Breast epithelium (tissue), 4 donors: ENCODE measurements around the gene MED23. TPM values are rescaled to one million over a fixed set of nuclear protein-coding genes. Genes with fewer than 3 reads are reported as not detected.

Source experiments
- DNase-seq, 2 donors: peaks; one replicate each; pipeline ENCODE4 v3.0.0-alpha.2; 2019; ENCODE audit warnings: low spot score in 2 of 2
- H3K27ac ChIP-seq, 2 donors: fragments of 200-600 bp; sonication (generic) in 1 of 2; one replicate each; pipeline ENCODE4 v1.5.1; 2016 to 2019; ENCODE audit warnings: mild to moderate bottlenecking in 1 of 2
- H3K27me3 ChIP-seq, 2 donors: fragments of 200-600 bp; sonication (generic) in 1 of 2; one replicate each; pipeline versions ENCODE4 v1.5.1 to v1.6.0; 2017 to 2019; ENCODE audit warnings: control low read depth in 1 of 2, mild to moderate bottlenecking in 1 of 2
- H3K36me3 ChIP-seq: fragments of 200-600 bp; one replicate; pipeline ENCODE4 v1.5.1; 2019
- H3K4me1 ChIP-seq, 2 donors: fragments of 200-600 bp; sonication (generic); one replicate each; pipeline ENCODE4 v1.5.1; 2016 to 2019; ENCODE audit warnings: control low read depth in 1 of 2
- H3K4me3 ChIP-seq, 3 donors: fragments of 200-600 bp; sonication (generic); 1 replicate in 2 of 3; 2 replicates in 1 of 3; pipeline ENCODE4 v1.5.1; 2016 to 2019; ENCODE audit warnings: mild to moderate bottlenecking in 3 of 3, moderate library complexity in 2 of 3
- H3K9me3 ChIP-seq, 2 donors: fragments of 200-600 bp; sonication (generic) in 1 of 2; one replicate each; pipeline ENCODE4 v1.5.1; 2016 to 2019; ENCODE audit warnings: control low read depth in 1 of 2
- POLR2A ChIP-seq: fragments of 450-650 bp; IDR thresholded peaks from one replicate; pipeline ENCODE4 v1.6.1; 2016; ENCODE audit warnings: antibody characterized with exemption, mild to moderate bottlenecking, moderate library complexity
- POLR2AphosphoS5 ChIP-seq, 3 donors: sonication (generic); formaldehyde crosslinking; IDR thresholded peaks; one replicate each; pipeline ENCODE4 v1.6.1; 2017; ENCODE audit warnings: antibody characterized with exemption in 3 of 3
- intact Hi-C: fragments of 100-400 bp; cut with DNase I; formaldehyde crosslinking; loops from one replicate; pipeline ENCODE4 v1.15.1; 2023; ENCODE audit warnings: low total_unique reads
- total RNA-seq, 3 donors: library from RNA; depleted of rRNA; stranded (reverse); fragments of >200 nt; gene quantifications; one replicate each; pipeline ENCODE4 v1.1.0, GENCODE V29; 2016
- TF ChIP-seq, protein P1 (sequence below), 3 donors: fragments of 450-650 bp; IDR thresholded peaks; one replicate each; pipeline ENCODE4 v1.5.1; 2016 to 2017; ENCODE audit warnings: antibody characterized with exemption in 3 of 3, mild to moderate bottlenecking in 3 of 3, moderate library complexity in 3 of 3

The MED23 gene
- total RNA-seq, 3 donors from 2014 or later: 23.7 to 61.8 (median 47.5) TPM

DNA sequence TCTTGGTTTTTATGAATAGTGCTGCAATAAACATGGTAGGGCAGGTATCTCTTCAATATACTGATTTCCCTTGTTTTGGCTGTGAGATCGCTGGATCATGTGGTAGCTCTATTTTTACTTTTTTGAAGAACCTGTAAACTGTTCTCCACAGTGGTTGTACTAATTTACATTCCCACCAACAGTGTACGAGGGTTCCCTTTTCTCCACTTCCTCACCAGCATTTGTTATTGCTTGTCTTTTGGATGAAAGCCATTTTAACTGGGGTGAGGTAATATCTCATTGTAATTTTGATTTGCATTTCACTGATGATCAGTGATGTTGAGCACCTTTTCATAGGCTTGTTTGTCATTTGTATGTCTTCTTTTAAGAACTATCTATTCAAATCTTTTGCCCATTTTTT, 63.0 kb downstream of the MED23 start:
- DNase-seq: no peak
- no peak overlapping the region for H3K27ac ChIP-seq
- no peak for TF ChIP-seq POLR2A
- TF ChIP-seq, protein P1, sequence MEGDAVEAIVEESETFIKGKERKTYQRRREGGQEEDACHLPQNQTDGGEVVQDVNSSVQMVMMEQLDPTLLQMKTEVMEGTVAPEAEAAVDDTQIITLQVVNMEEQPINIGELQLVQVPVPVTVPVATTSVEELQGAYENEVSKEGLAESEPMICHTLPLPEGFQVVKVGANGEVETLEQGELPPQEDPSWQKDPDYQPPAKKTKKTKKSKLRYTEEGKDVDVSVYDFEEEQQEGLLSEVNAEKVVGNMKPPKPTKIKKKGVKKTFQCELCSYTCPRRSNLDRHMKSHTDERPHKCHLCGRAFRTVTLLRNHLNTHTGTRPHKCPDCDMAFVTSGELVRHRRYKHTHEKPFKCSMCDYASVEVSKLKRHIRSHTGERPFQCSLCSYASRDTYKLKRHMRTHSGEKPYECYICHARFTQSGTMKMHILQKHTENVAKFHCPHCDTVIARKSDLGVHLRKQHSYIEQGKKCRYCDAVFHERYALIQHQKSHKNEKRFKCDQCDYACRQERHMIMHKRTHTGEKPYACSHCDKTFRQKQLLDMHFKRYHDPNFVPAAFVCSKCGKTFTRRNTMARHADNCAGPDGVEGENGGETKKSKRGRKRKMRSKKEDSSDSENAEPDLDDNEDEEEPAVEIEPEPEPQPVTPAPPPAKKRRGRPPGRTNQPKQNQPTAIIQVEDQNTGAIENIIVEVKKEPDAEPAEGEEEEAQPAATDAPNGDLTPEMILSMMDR (IDR thresholded peaks at IDR 0.05): no peak
- TF ChIP-seq POLR2AphosphoS5 (IDR thresholded peaks at IDR 0.05): no peak
- H3K4me1 ChIP-seq: no peaks in the 10 kb centered on the region
- H3K4me3 ChIP-seq: no peak overlapping the region
- H3K9me3 ChIP-seq: no peaks in the 10 kb centered on the region
- H3K27me3 ChIP-seq: no peaks in the 10 kb centered on the region
- no peaks in the 10 kb centered on the region for H3K36me3 ChIP-seq
- intact Hi-C loops: no loop called here

DNA sequence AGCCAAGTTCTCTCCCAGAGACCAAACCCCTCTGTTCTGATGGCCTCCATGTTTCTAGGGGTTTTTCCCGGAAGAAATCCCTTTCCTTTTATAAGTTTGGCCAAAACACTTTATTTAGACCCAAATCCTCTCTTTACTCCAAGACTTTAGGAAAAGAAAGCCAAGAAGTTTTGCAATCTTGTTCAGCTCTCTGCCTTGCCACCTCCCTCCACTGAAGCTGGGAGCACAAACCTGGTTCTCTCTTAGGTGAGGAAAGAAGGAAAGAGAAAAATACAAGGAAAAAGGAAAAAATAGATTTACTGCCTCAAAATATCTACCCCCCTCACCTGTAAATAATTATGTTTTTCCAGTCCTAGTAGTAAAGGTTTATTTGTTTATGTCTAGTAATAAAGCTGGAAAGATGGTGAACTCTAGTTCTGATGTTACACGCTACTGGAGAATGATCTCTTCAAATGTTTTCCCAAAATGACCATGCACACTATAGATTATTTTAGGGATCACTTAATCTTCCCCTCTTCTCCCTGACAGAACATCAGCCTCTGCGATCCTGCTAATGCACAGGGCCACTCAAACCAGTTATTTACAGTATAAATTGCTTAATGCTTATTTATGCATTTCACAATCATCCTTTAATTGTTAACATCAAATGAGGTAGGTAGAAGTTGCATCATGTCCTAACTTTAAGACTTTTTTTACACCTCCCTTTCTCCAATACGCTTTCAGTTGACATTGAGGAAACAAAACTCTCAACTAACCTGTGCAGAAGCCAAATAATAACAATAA, 65.9 kb downstream of the MED23 start:
- Histone ChIP-seq H3K27ac (no peak overlapping the region), H3K27me3 (no peaks in the 10 kb centered on the region), H3K36me3 (no peaks in the 10 kb centered on the region), H3K4me1 (no peaks in the 10 kb centered on the region), H3K4me3 (no peak overlapping the region), H3K9me3 (no peaks in the 10 kb centered on the region)
- intact Hi-C loops: no loop called here
- TF ChIP-seq POLR2A (no peak), POLR2AphosphoS5 (IDR thresholded peaks at IDR 0.05) (no peak)
- TF ChIP-seq, protein P1 (IDR thresholded peaks at IDR 0.05): no peak
- DNase-seq: no peak

DNA sequence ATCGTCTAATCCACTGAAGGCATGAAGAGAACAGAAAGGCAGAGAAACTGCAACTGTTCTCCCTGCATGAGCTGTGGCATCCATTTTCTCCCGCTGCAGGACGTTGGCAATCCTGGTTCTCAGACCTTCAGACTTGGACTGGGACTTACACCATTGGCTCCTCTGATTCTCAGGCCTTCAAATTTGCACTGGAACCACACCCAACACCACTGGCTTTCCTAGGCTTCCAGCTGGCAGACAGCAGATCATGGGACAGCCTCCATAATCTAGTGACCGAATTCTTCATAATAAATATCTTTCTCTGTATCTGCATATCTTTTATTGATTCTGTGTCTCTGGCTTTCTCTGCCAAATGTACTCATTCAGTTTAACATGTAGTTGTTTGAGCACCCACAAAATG, 69.1 kb downstream of the MED23 start:
- H3K27me3 ChIP-seq: no peaks in the 10 kb centered on the region
- TF ChIP-seq, protein P1 (IDR thresholded peaks at IDR 0.05): no peak
- no peak for TF ChIP-seq POLR2AphosphoS5 (IDR thresholded peaks at IDR 0.05)
- no peak for TF ChIP-seq POLR2A
- H3K27ac ChIP-seq: no peak overlapping the region
- no peaks in the 10 kb centered on the region for H3K9me3 ChIP-seq
- no peaks in the 10 kb centered on the region for H3K4me1 ChIP-seq
- intact Hi-C loops: no loop called here
- H3K36me3 ChIP-seq: no peaks in the 10 kb centered on the region
- no peak overlapping the region for H3K4me3 ChIP-seq
- DNase-seq: no peak

DNA sequence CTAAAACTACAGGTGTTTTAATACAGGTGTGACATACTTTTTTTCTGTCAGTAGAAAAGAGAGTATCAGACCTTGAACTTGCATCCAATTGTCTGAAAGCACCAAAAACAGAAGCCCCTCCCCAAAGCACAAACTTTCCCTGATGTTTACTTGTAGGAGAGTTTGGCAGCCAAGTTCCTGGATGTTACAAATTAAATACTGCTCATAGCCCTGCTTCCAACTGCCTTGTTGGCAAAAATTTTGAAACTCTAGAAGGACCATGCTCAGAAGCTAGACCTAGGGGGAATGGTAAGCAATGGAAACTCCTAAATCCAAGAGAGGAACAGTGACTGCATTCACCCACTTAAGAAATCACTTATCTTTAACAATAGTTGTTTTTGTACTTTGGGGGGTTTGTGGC, 72.0 kb downstream of the MED23 start:
- intact Hi-C loops: no loop called here
- no peaks in the 10 kb centered on the region for H3K9me3 ChIP-seq
- no peaks in the 10 kb centered on the region for H3K27me3 ChIP-seq

DNA sequence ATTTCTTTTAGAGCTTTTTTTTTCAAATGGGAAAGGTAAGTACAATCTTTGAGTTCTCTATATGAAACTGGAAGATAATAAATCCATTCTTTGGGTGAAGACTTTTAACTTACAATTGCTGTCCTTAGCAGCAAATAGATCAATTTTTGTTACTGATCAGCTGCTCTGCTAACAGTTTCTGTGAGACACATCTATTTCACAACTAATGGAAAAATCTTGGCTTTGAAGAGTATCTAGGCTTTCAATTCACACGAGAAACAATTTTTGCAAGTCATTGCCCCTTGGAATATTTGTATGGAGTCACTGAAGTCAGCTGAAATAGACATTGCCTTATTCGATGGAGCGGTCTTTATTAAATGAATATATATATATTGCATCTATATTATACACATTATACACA, 75.5 kb downstream of the MED23 start:
- Histone ChIP-seq H3K36me3 (no peaks in the 10 kb centered on the region), H3K27ac (no peak overlapping the region), H3K27me3 (no peaks in the 10 kb centered on the region), H3K4me1 (no peaks in the 10 kb centered on the region), H3K9me3 (no peaks in the 10 kb centered on the region), H3K4me3 (no peak overlapping the region)
- no peak for DNase-seq
- intact Hi-C loops: no loop called here
- TF ChIP-seq POLR2AphosphoS5 (IDR thresholded peaks at IDR 0.05): no peak
- TF ChIP-seq, protein P1 (IDR thresholded peaks at IDR 0.05): no peak
- no peak for TF ChIP-seq POLR2A

More for the DNA sequence above, 72.0 kb downstream of the MED23 start:
- no peak for TF ChIP-seq POLR2AphosphoS5 (IDR thresholded peaks at IDR 0.05)
- TF ChIP-seq, protein P1 (IDR thresholded peaks at IDR 0.05): no peak
- TF ChIP-seq POLR2A: no peak
- Histone ChIP-seq H3K27ac (no peak overlapping the region), H3K4me3 (no peak overlapping the region), H3K4me1 (no peaks in the 10 kb centered on the region), H3K36me3 (no peaks in the 10 kb centered on the region)
- DNase-seq: no peak
